Embryonic facial prominence (tissue), 1 donor: ENCODE results near the gene NTRK2.

Experiments
- DNase-seq: peaks from one replicate; pipeline ENCODE4 v3.0.0-alpha.2; 2016; ENCODE audit errors: extremely low spot score

The NTRK2 gene

GRCh38 chr9:84681516-84682285 lies 12.2 kb downstream of the NTRK2 start:
- DNase-seq: no peak

- no peak for DNase-seq
These were observed 16.5 kb downstream of the NTRK2 start for GRCh38 chr9:84686068-84686467.

GRCh38 chr9:84688956-84689355 lies 19.4 kb downstream of the NTRK2 start:
- no peak for DNase-seq

DNA sequence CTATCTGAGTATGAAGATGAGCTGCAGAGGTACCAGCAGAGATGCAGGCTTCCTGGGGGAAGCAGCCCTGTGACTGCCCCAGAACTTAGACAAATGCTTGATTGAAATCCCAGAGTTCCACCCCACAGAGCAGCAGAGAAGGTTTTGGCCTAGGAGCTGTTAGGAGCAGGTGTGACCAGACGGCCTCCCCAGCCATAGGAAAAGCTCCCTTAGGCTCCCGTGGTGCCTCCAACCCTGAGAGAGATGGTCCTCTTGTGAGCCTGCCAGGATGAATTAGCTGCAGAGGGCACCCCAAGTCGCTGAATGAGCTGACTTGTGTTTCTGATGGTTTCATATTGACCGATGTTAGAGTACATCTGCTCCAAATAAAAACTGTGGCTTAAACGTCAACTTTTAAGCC lies 22.1 kb downstream of the NTRK2 start:
- no peak for DNase-seq

GRCh38 chr9:84694248-84694647 lies 24.7 kb downstream of the NTRK2 start:
- DNase-seq: no peak

DNA sequence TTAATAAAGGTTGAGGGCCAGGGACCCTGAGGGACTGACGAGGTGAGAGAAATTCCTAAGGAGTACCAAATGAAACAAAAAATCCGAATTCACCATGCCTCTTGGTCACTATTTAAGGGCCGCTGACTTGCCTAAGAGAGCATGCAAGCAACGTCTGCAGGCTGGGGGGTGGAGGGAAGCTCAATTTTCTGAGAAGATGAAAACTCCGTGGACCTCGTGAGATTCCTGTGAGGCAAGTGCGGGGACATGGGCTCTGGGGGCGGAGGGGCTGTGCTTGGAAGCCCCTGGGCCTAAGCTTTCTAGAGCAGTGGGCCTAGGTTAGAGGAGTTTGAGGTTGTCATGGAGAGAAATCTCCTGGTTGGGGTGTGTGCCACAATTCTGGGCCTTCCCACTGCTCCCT lies 27.5 kb downstream of the NTRK2 start:
- DNase-seq: no peak

- DNase-seq: no peak
These were observed 28.1 kb downstream of the NTRK2 start for GRCh38 chr9:84697509-84698114.

GRCh38 chr9:84698323-84698722 lies 28.8 kb downstream of the NTRK2 start:
- DNase-seq: no peak

- no peak for DNase-seq
These were observed 30.5 kb downstream of the NTRK2 start for GRCh38 chr9:84699984-84700383.

- DNase-seq: no peak
These were observed 32.3 kb downstream of the NTRK2 start for GRCh38 chr9:84701801-84702200.

GRCh38 chr9:84702471-84702870 lies 32.9 kb downstream of the NTRK2 start:
- DNase-seq: no peak

GRCh38 chr9:84703793-84704192 lies 34.3 kb downstream of the NTRK2 start:
- no peak for DNase-seq

GRCh38 chr9:84705128-84705527 lies 35.6 kb downstream of the NTRK2 start:
- DNase-seq: no peak

DNA sequence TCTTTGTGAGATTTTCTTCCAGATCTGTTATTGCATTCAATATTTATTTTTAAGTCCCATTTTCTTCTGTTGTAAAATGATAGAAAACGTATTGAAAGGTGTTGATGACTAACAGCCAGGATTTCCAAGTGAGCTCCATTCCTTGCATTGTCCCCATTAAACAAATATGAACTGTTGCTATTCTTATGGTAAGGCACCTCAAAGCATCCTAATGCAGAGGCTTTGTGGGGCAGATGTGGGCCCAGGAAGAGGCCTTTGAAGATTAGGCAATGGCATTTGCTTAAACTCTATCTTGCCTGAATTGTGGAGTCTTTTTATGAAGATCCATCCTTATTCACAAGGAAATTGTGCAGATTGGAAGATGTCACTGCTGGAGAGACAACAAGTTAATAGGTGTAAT lies 38.9 kb downstream of the NTRK2 start:
- DNase-seq: no peak

GRCh38 chr9:84709056-84709455 lies 39.5 kb downstream of the NTRK2 start:
- DNase-seq: no peak

DNA sequence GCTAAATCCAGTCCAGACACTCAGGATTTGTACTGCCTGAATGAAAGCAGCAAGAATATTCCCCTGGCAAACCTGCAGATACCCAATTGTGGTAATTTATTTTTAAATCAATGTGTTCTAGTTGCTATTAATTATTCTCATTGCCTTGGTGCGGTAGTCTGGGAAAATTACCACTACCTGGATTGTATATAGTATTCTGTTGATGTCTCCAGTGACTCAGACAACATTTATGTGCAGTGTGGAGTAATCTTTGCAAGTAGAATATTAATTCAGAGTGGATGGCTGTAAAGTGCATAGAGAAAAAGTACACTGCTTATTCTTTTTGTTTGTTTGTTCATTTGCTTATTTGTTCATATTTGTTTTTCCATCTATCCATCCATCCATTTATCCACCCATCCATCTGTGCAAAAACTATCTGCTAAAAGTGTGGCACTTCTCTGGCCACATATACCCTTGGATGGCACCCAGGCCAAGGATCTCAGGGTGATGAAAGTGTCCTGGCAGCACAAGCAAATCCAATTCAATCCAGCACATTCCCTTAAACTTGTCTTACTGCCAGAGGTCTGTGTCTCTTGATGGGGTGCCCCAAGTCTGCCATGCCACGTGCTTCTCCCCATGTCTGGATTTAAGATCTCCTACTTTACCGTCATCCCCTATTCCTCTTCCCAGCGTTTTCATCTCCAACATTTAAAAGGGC lies 41.3 kb downstream of the NTRK2 start:
- DNase-seq: no peak

- no peak for DNase-seq
These were observed 41.9 kb downstream of the NTRK2 start for GRCh38 chr9:84711398-84711777.

GRCh38 chr9:84711936-84712335 lies 42.4 kb downstream of the NTRK2 start:
- no peak for DNase-seq

- no peak for DNase-seq
These were observed 46.7 kb downstream of the NTRK2 start for GRCh38 chr9:84716217-84716616.

DNA sequence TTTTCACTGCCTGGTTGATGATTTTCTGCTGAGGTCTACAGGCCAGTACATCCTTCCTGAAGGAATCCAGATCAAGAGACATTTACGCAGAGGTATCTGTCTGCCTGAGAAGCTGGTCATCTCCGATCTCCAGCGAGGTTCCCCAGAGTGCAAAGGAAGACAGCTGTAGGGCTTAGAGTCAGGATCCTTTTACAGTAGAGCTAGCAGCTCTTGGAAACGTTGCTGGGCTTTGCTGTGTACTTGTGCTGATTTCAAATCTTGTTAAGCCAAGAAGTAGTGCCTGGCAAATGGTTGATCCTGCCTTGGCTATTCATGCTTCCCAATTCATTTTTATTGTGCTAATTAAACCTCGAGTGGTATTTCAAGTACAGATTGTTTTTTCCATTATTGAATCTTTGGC lies 48.9 kb downstream of the NTRK2 start:
- no peak for DNase-seq

DNA sequence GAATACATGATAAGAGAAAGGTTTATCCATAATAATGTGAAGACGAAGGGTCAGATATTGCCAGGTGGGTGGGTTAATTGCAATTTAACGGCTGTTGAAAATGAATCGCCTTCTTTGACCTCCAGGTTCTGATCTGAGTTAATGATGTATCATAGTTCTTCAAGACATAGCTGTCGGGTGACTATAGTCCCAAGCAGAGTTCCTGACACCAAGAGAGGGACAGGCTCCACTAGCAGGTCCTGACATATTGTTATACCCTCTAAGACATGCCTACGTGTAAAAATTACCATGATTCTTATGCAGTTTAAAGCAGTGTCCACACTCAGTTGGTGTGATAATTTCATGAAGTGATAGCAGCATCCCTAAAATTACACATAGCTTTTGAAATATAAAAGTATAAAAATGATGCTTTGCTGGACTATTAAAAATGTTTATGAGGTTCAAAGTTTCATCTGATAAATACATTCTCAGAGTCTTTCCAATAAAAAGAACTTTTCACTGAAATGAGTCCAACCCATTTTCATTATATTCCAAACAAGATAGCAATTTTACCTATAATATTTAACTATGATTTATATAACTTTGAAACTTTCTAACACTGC lies 53.0 kb downstream of the NTRK2 start:
- no peak for DNase-seq

- no peak for DNase-seq
These were observed 53.9 kb downstream of the NTRK2 start for GRCh38 chr9:84723426-84723825.

- no peak for DNase-seq
These were observed 62.2 kb downstream of the NTRK2 start for GRCh38 chr9:84731696-84732095.
